K562 (cell line): ENCODE measurements around the gene PNLIPRP1. TPM values are rescaled to one million over a fixed set of nuclear protein-coding genes. Genes with fewer than 3 reads are reported as not detected.

Source experiments
- ATAC-seq: fragments of 200-7000 bp; cut with Tn5 transposase; 3 replicates; pipeline ENCODE4 v1.9.1; 2020; ENCODE audit warnings: moderate library complexity
- BruUV-seq: library from RNA; stranded (reverse); fragments of 400-500 nt; replicated peaks from 2 replicates; lab custom pipeline; 2021; lab: Mats Ljungman, UMichigan
- CTCF ChIA-PET: fragments of 300-600 bp; formaldehyde crosslinking; extraction: SDS; loops from one replicate; lab custom pipeline; 2021; ENCODE audit warnings: low intra/inter-chr PET ratio; lab: Yijun Ruan, JAX
- POLR2A ChIA-PET: fragments of 300-600, 350-650 bp; sonication (Branson Sonifier 250); formaldehyde crosslinking; extraction: SDS; loops from one replicate; lab custom pipeline; 2021; ENCODE audit warnings: antibody characterized with exemption, inconsistent platforms; lab: Yijun Ruan, JAX
- DNase-seq, 4 experiments: peaks; one replicate each; pipeline versions ENCODE4 v3.0.0 to v3.0.0-alpha.2; 2011 to 2018; ENCODE audit warnings: low spot score in 3 of 4, mixed read lengths in 3 of 4; ENCODE audit errors: extremely low read depth in 1 of 4
- FAIRE-seq: peaks from 2 replicates; lab custom pipeline; 2011; peaks lifted over from hg19 to GRCh38; lab: Jason Lieb, UNC
- H2AFZ ChIP-seq: 2 replicates; pipeline ENCODE4 v1.6.0; 2011; ENCODE audit warnings: low read depth, low read length, control low read depth, inconsistent platforms
- H3K27ac ChIP-seq: fragments of 200-600 bp; 3 replicates; pipeline ENCODE4 v1.8.0; 2011; ENCODE audit warnings: low read depth, mild to moderate bottlenecking, control low read depth, inconsistent platforms, low read length, moderate library complexity, mixed read lengths; ENCODE audit errors: extremely low read depth
- H3K27me3 ChIP-seq, 2 experiments: fragments of 300-600 bp in 1 of 2; 2 replicates in 1 of 2; 3 replicates in 1 of 2; pipeline versions ENCODE4 v1.6.0 to v1.8.0; 2011; ENCODE audit warnings: inconsistent platforms in 2 of 2, low read length in 2 of 2, mild to moderate bottlenecking in 1 of 2, mixed read lengths in 1 of 2, moderate library complexity in 1 of 2; ENCODE audit not compliant: control insufficient read depth in 2 of 2, insufficient read depth in 2 of 2
- H3K36me3 ChIP-seq: fragments of 300-600 bp; 3 replicates; pipeline ENCODE4 v1.8.0; 2011; ENCODE audit warnings: mild to moderate bottlenecking, low read length, inconsistent platforms; ENCODE audit not compliant: control insufficient read depth, insufficient read depth
- H3K4me1 ChIP-seq, 2 experiments: fragments of 200-600 bp in 1 of 2; replicated peaks in 1 of 2; 2 replicates in 1 of 2; 3 replicates in 1 of 2; pipeline versions ENCODE4 v1.5.1 to v1.8.0; 2011; ENCODE audit warnings: inconsistent platforms in 2 of 2, low read length in 2 of 2, mild to moderate bottlenecking in 1 of 2, mixed read lengths in 1 of 2, moderate library complexity in 1 of 2; ENCODE audit not compliant: control insufficient read depth in 2 of 2, insufficient read depth in 2 of 2
- H3K4me2 ChIP-seq: 2 replicates; pipeline ENCODE4 v1.6.1; 2011; ENCODE audit warnings: low read length, control low read depth, inconsistent platforms, mixed read lengths; ENCODE audit not compliant: insufficient read depth
- H3K4me3 ChIP-seq: fragments of 200-600 bp; sonication (generic), shearing (Covaris generic); 2 replicates; pipeline ENCODE4 v1.5.1; 2016; ENCODE audit warnings: control low read depth, inconsistent platforms
- H3K79me2 ChIP-seq: fragments of 200-600 bp; 3 replicates; pipeline ENCODE4 v1.8.0; 2011; ENCODE audit warnings: low read length, inconsistent platforms; ENCODE audit not compliant: control insufficient read depth, insufficient read depth
- H3K9ac ChIP-seq, 2 experiments: 2 replicates each; pipeline versions ENCODE4 v1.6.0 to v1.6.1; 2011; ENCODE audit warnings: low read depth in 2 of 2, low read length in 2 of 2, control low read depth in 1 of 2, inconsistent platforms in 1 of 2, mild to moderate bottlenecking in 1 of 2, mixed read lengths in 1 of 2; ENCODE audit not compliant: insufficient read depth in 1 of 2
- H3K9me1 ChIP-seq: one replicate; pipeline ENCODE4 v1.6.0; 2011; ENCODE audit warnings: inconsistent platforms, mild to moderate bottlenecking, low read length, moderate library complexity; ENCODE audit not compliant: control insufficient read depth, insufficient read depth
- H3K9me3 ChIP-seq: replicated peaks from 2 replicates; pipeline ENCODE4 v1.5.1; 2011; ENCODE audit warnings: low read depth, low read length, inconsistent platforms; ENCODE audit not compliant: control insufficient read depth, insufficient read depth
- H4K20me1 ChIP-seq: replicated peaks from 2 replicates; pipeline ENCODE4 v1.6.1; 2011; ENCODE audit warnings: low read length, inconsistent platforms, mixed read lengths; ENCODE audit not compliant: control insufficient read depth, insufficient read depth
- BRF2 ChIP-seq: IDR thresholded peaks from 3 replicates; pipeline ENCODE4 v1.6.1; 2011; ENCODE audit warnings: borderline replicate concordance, mild to moderate bottlenecking; ENCODE audit not compliant: insufficient read length, insufficient read depth
- SRSF1 ChIP-seq: fragments of 200-400 bp; formaldehyde crosslinking; IDR thresholded peaks from 2 replicates; pipeline ENCODE4 v1.6.1; 2017; ENCODE audit warnings: mild to moderate bottlenecking, low read depth, low read length, moderate library complexity
- ZNF589 ChIP-seq: fragments of 200-800 bp; sonication (Bioruptor generic); IDR thresholded peaks from 2 replicates; pipeline ENCODE4 v1.6.1; 2016; ENCODE audit warnings: low read depth, missing genetic modification characterization, missing compliant biosample characterization
- WGBS: fragments of 100-300 bp; shearing (Covaris generic); methylation state at CpG from one replicate; pipeline ENCODE4 v1.1.6; 2016; ENCODE audit warnings: low coverage, mixed read lengths; ENCODE audit not compliant: insufficient coverage; ENCODE audit errors: missing lambda C conversion rate; 5-methylcytosine and 5-hydroxymethylcytosine counted together
- in situ Hi-C: fragments of 300-500 bp; cut with MboI; formaldehyde crosslinking; loops from 4 replicates; pipeline ENCODE4 v1.15.0; 2018; ENCODE audit warnings: inconsistent platforms, mixed read lengths
- intact Hi-C: fragments of 100-400 bp; cut with micrococcal nuclease; formaldehyde crosslinking; loops from 2 replicates; pipeline ENCODE4 v1.14.2; 2022
- polyA plus RNA-seq, 8 experiments: library from polyadenylated mRNA; depleted of rRNA in 4 of 8; stranded (reverse) in 5 of 8; unstranded in 3 of 8; fragments of >200 nt; fragmentation: Nextera tagmentation in 2 of 8; fragmentation: Illumina TruSeq in 1 of 8; extraction: Ambion mirVana in 2 of 8; extraction: Trizol in 1 of 8; gene quantifications; 2 replicates each; pipeline versions ENCODE4 v1.2.1 to v1.2.3, GENCODE V29; 2011 to 2014; ENCODE audit warnings: inconsistent platforms in 1 of 8, missing spikeins in 1 of 8
- total RNA-seq, 7 experiments: library from RNA; depleted of rRNA in 6 of 7; stranded (reverse); fragments of >200 nt in 6 of 7; fragmentation: Illumina TruSeq in 2 of 7; extraction: Trizol in 2 of 7; gene quantifications; 2 replicates each; pipeline versions ENCODE4 v1.2.1 to v1.2.3, GENCODE V29; 2011 to 2021; ENCODE audit warnings: low replicate concordance in 1 of 7

The PNLIPRP1 gene
- total and polyA plus RNA-seq, 9 of the 15 experiments (the other 6 are each of a cell fraction or from before 2014, with no cell fraction given), result 0.60 TPM; not detected in 8

GRCh38 chr10:116657863-116658551 is 67.2 kb downstream of the PNLIPRP1 start:
- H3K9me1 ChIP-seq, result no peaks in the 10 kb centered on the region
- no peak overlapping the region for H3K4me3 ChIP-seq
- no peaks in the 10 kb centered on the region for H3K36me3 ChIP-seq
- BruUV-seq, result no TSS peak
- H3K9ac ChIP-seq, result no peak overlapping the region
- POLR2A ChIA-PET, result interaction anchor here (0.7 kb wide), 1 partner anchor 31 kb away, joined by 3 read pairs; no protein-coding TSS in a partner anchor
- in situ Hi-C loops, result no loop called here
- H3K4me2 ChIP-seq, result no peak overlapping the region
- no peak for FAIRE-seq
- H3K79me2 ChIP-seq, result no peaks in the 10 kb centered on the region
- H2AFZ ChIP-seq, result no peak overlapping the region
- H3K27ac ChIP-seq, result no peak overlapping the region
- no peak for TF ChIP-seq SRSF1
- no peak for TF ChIP-seq ZNF589 (CRISPR knock-in tag)
- no peak for TF ChIP-seq BRF2
- TF ChIP-seq, all 486 proteins: peak for 0
- H3K9me3 ChIP-seq, result no peaks in the 10 kb centered on the region
- DNase-seq (no peak), ATAC-seq (no peak)
- intact Hi-C loops, result no loop called here
- no peaks in the 10 kb centered on the region; a peak in 1 of 5 replicates for H3K27me3 ChIP-seq
- no peaks in the 10 kb centered on the region for H4K20me1 ChIP-seq
- no peaks in the 10 kb centered on the region for H3K4me1 ChIP-seq
- CTCF ChIA-PET, result no interaction called here
- 0% methylated on average over 4 of the region's 5 CpGs for WGBS

Other genes starting within 250 kb of the PNLIPRP1 start
- not detected in 2 replicates for gene PNLIPRP3, start 163.1 kb upstream of the PNLIPRP1 start, total RNA-seq (2014; rRNA removed)
- not detected in 2 replicates for gene PNLIPRP3, start 163.1 kb upstream of the PNLIPRP1 start, total RNA-seq (2014; rRNA removed; fragmentation: Illumina TruSeq; extraction: Trizol)
- not detected in 2 replicates for gene PNLIPRP3, start 163.1 kb upstream of the PNLIPRP1 start, total RNA-seq (2015; rRNA removed; fragmentation: Illumina TruSeq; extraction: Trizol)
- gene PNLIPRP3, start 163.1 kb upstream of the PNLIPRP1 start, total RNA-seq (2021), result not detected in 2 replicates
- not detected in 2 replicates for gene PNLIPRP3, start 163.1 kb upstream of the PNLIPRP1 start, polyA plus RNA-seq (2011; rRNA removed)
- gene PNLIPRP3, start 163.1 kb upstream of the PNLIPRP1 start, polyA plus RNA-seq (2014; fragmentation: Illumina TruSeq; extraction: Trizol), result not detected in 2 replicates
- gene PNLIPRP3, start 163.1 kb upstream of the PNLIPRP1 start, polyA plus RNA-seq (2014; fragmentation: Nextera tagmentation; extraction: Ambion mirVana), result not detected
- gene PNLIPRP3, start 163.1 kb upstream of the PNLIPRP1 start, polyA plus RNA-seq (2014; rRNA removed), result not detected in 2 replicates
- not detected in 2 replicates for gene PNLIP, start 45.0 kb upstream of the PNLIPRP1 start, total RNA-seq (2014; rRNA removed)
- not detected in 2 replicates for gene PNLIP, start 45.0 kb upstream of the PNLIPRP1 start, total RNA-seq (2014; rRNA removed; fragmentation: Illumina TruSeq; extraction: Trizol)
- gene PNLIP, start 45.0 kb upstream of the PNLIPRP1 start, total RNA-seq (2015; rRNA removed; fragmentation: Illumina TruSeq; extraction: Trizol), result not detected in 2 replicates
- gene PNLIP, start 45.0 kb upstream of the PNLIPRP1 start, total RNA-seq (2021), result 0.69 and 1.1 TPM in 2 replicates
- gene PNLIP, start 45.0 kb upstream of the PNLIPRP1 start, polyA plus RNA-seq (2011; rRNA removed), result not detected in 2 replicates
- not detected in 2 replicates for gene PNLIP, start 45.0 kb upstream of the PNLIPRP1 start, polyA plus RNA-seq (2014; fragmentation: Illumina TruSeq; extraction: Trizol)
- not detected for gene PNLIP, start 45.0 kb upstream of the PNLIPRP1 start, polyA plus RNA-seq (2014; fragmentation: Nextera tagmentation; extraction: Ambion mirVana)
- not detected in 2 replicates for gene PNLIP, start 45.0 kb upstream of the PNLIPRP1 start, polyA plus RNA-seq (2014; rRNA removed)
- not detected in 2 replicates for gene PNLIPRP2, start 30.0 kb downstream of the PNLIPRP1 start, total RNA-seq (2014; rRNA removed)
- not detected in 2 replicates for gene PNLIPRP2, start 30.0 kb downstream of the PNLIPRP1 start, total RNA-seq (2014; rRNA removed; fragmentation: Illumina TruSeq; extraction: Trizol)
- gene PNLIPRP2, start 30.0 kb downstream of the PNLIPRP1 start, total RNA-seq (2015; rRNA removed; fragmentation: Illumina TruSeq; extraction: Trizol), result not detected in 2 replicates
- 0.38 and 0.40 TPM in 2 replicates for gene PNLIPRP2, start 30.0 kb downstream of the PNLIPRP1 start, total RNA-seq (2021)
- not detected in 2 replicates for gene PNLIPRP2, start 30.0 kb downstream of the PNLIPRP1 start, polyA plus RNA-seq (2011; rRNA removed)
- gene PNLIPRP2, start 30.0 kb downstream of the PNLIPRP1 start, polyA plus RNA-seq (2014; fragmentation: Illumina TruSeq; extraction: Trizol), result not detected in 2 replicates
- gene PNLIPRP2, start 30.0 kb downstream of the PNLIPRP1 start, polyA plus RNA-seq (2014; fragmentation: Nextera tagmentation; extraction: Ambion mirVana), result not detected
- gene PNLIPRP2, start 30.0 kb downstream of the PNLIPRP1 start, polyA plus RNA-seq (2014; rRNA removed), result not detected in 2 replicates
- 0.04 TPM in 1 of 2 replicates, not detected in the other for gene HSPA12A, start 151.6 kb downstream of the PNLIPRP1 start, total RNA-seq (2014; rRNA removed)
- gene HSPA12A, start 151.6 kb downstream of the PNLIPRP1 start, total RNA-seq (2014; rRNA removed; fragmentation: Illumina TruSeq; extraction: Trizol), result 0.04 TPM in 1 of 2 replicates, not detected in the other
- 0.11 TPM in 1 of 2 replicates, not detected in the other for gene HSPA12A, start 151.6 kb downstream of the PNLIPRP1 start, total RNA-seq (2015; rRNA removed; fragmentation: Illumina TruSeq; extraction: Trizol)
- gene HSPA12A, start 151.6 kb downstream of the PNLIPRP1 start, total RNA-seq (2021), result 0.09 and 0.29 TPM in 2 replicates
- gene HSPA12A, start 151.6 kb downstream of the PNLIPRP1 start, polyA plus RNA-seq (2011; rRNA removed), result 0.07 and 0.18 TPM in 2 replicates
- 0.03 TPM in 1 of 2 replicates, not detected in the other for gene HSPA12A, start 151.6 kb downstream of the PNLIPRP1 start, polyA plus RNA-seq (2014; fragmentation: Illumina TruSeq; extraction: Trizol)
- under 1 TPM in 1 of 2 experiments, not detected in 1; 0.01 TPM for gene HSPA12A, start 151.6 kb downstream of the PNLIPRP1 start, polyA plus RNA-seq (2014; fragmentation: Nextera tagmentation; extraction: Ambion mirVana)
- 0.08 TPM in 1 of 2 replicates, not detected in the other for gene HSPA12A, start 151.6 kb downstream of the PNLIPRP1 start, polyA plus RNA-seq (2014; rRNA removed)